MV-4-11 (cell line): Measurements from ENCODE around the gene VPS37C.

ENCODE experiments used
- DNase-seq: peaks from one replicate; lab custom pipeline; 2025; lab: John Stamatoyannopoulos, UW

Gene VPS37C

DNA sequence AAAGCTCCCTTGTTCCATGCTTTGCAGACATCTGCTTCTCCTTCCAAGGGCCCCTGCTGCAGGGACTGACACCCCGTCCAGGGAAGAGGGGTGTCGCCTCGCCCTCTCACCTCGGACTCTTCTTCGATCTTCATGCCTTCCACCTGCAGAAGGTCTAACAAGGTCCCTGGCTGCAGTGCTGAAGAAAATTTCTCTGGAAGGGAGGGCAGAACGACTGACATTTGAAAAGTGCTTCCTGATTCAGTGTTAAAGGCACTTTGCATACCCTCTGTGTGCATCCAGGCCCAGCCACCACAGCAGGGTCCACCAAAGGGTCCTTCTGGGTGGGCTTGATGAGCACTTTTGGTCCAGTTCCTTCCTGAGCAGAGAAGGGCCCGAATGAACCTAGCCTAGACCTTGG is 28.1 kb downstream of the VPS37C start:
- DNase-seq = no peak

DNA sequence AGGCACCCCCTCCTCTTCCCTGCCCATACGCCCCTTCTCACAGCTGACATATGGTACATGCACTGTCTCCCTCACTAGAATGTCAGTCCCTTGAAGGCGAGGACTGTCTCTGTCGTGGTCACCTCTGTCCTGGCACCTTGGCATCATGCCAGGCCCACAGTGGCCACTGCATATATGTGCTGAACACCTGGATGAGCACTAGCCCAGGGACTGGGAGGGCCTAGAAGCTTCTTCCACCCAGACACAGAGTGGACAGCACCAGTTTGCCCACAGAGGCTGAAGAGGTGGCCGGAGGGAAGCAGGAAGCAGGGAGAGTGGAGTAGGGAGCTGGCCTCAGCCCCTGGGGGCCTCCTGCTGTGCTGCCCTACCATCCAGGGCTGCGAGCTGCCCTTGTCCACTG is 28.6 kb downstream of the VPS37C start:
- no peak for DNase-seq

DNA sequence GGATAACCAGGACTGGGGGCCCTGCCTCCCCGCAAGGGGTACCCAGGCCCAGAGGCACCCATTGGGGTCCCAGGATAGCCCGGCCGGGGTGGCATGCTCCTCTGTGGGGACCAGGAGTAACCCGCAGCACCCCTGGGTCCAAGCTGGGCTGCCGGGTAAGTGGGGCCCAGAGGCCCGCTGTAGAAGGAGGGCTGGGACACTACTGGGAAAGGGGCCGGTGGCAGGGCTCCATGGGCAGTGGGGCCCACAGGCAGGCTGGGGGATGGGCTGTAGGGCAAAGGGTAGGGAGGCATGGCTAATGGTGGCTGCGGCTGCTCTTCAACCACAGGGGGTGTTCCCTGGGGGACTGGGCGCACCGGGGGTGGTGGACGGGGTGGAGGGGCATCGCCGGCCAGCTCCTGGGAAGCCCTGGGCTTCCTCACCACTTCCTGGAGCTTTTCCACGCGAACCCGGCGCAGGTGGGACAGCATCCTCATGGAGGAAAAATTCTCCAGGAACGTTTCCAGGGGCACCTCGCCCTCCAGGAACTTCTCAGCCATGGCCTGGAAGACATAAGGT is 29.1 kb downstream of the VPS37C start:
- no peak for DNase-seq

- no peak for DNase-seq
These were observed 29.6 kb downstream of the VPS37C start for GRCh38 chr11:61131586-61131985.

DNA sequence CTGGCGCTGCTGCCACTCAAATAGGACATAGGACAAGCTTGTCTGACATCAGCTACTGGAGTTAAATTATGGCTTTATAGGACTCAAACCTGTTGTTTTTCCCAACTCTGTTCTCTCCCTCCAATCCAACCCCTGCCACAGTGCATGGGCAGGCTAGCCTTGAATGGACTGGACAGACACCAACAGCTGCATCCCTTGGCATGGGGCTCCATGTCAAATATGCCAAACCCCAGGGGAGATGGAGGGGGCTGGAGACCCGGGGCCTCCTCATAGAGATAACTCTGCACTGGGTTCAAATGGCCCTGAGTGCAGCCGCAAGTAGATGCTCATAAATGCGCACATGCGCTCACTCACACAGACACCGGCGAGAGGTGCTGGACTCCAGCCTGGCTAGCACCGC is 30.0 kb downstream of the VPS37C start:
- DNase-seq = no peak

GRCh38 chr11:61129639-61130523 is 31.3 kb downstream of the VPS37C start:
- DNase-seq = no peak

GRCh38 chr11:61128947-61129638 is 32.1 kb downstream of the VPS37C start:
- no peak for DNase-seq

- no peak for DNase-seq
These were observed 33.2 kb downstream of the VPS37C start for GRCh38 chr11:61127991-61128390.

GRCh38 chr11:61126256-61126655 is 35.0 kb downstream of the VPS37C start:
- no peak for DNase-seq

DNA sequence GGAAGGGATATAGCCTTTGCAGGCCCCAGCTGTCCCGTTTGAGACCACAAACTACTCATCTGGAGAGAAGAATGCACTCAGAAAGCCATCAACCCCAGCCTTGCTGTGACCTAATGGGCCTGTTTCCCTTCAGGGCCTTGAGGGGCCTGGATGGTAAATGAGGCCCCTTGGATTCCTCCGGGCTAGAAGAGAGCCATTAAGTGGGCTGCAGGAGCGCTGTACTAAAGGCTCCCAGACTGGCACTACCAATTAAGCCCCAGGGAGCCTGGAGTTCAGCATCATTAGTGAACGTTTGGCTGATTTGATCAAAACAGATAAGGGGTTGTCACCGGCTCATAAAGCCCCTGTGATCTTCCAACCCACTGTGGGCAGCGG is 35.9 kb downstream of the VPS37C start:
- DNase-seq = no peak

GRCh38 chr11:61124574-61125309 is 36.5 kb downstream of the VPS37C start:
- DNase-seq = no peak

GRCh38 chr11:61123775-61124571 is 37.3 kb downstream of the VPS37C start:
- no peak for DNase-seq

- DNase-seq = no peak
These were observed 38.5 kb downstream of the VPS37C start for GRCh38 chr11:61122761-61123160.

DNA sequence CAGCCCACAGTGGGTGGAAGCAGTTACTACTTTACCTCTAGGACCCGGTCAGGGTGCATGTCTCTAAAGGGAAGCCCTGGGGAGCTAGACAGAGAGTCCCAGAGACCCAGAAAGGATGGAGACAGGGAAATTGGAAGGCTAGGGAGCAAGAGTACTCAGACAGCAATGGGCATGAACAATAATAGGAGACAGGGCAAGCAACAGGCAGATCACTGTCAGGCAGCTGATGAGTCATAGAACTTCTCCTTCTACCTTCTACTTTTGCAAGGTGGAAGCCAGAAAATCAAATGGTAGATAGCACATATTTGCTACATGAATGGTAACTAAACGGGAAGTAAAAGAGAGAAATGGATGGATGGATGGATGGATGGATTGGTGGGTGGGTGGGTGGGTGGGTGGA is 39.3 kb downstream of the VPS37C start:
- DNase-seq = no peak

DNA sequence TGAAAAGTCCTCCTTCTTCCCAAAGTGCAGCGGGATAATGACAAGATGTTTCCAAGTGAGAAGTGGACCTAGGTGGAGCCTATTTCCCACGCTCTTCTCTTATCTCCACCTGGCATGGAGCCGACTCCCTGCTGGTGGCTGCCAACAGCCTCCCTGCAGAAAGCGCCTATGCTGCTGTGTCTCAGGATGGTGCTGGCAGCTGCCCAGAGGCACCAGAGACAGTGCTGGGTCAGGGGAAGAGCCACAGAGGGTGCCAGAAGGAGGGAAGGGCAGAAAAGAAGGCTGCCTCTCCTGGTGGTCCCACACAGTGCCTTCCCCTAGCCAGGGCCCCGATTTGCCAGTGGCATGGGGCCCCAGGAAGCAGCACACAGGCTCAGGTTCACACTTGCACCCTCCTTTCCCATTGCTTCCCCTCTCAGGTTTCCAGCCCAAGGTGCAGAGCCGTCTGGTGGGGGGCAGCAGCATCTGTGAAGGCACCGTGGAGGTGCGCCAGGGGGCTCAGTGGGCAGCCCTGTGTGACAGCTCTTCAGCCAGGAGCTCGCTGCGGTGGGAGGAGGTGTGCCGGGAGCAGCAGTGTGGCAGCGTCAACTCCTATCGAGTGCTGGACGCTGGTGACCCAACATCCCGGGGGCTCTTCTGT is 39.9 kb downstream of the VPS37C start:
- no peak for DNase-seq

DNA sequence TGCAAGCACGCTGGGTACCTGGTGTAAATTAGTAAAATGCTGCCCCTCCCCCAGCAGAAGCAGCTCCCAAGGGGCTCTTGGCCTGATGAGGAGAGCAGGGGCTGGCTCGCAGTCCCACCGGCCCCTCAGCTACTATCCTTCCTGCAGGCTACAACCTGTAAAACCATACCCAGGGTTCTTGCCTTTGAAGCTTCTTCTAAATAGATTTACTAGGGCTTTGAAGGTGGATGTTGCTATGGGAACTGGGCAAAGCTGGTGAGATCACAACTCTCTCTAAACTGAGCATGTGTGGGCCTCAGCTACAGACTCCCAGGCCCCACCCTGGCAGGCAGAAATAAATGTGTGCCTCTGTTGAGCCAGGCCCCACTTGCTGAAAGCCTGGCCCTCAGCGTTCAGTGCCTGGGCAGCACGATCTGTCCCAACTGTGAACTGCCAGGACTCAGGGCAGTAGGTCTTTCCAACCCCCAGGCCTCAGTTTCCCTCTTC is 40.5 kb downstream of the VPS37C start:
- DNase-seq = no peak

- no peak for DNase-seq
These were observed 41.0 kb downstream of the VPS37C start for GRCh38 chr11:61120099-61120705.

- DNase-seq = no peak
These were observed 41.7 kb downstream of the VPS37C start for GRCh38 chr11:61119571-61119970.

DNA sequence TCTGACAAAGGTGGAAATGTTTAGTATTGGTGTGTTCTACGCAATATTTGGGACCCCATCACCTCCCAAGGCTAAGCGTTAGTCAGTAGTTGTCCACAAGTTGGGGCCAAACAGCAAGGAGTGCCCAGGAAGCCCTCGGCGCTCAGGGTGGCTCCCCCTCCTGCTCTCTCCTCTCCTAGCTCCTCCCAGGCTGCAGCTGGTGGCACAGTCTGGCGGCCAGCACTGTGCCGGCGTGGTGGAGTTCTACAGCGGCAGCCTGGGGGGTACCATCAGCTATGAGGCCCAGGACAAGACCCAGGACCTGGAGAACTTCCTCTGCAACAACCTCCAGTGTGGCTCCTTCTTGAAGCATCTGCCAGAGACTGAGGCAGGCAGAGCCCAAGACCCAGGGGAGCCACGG is 42.2 kb downstream of the VPS37C start:
- no peak for DNase-seq

DNA sequence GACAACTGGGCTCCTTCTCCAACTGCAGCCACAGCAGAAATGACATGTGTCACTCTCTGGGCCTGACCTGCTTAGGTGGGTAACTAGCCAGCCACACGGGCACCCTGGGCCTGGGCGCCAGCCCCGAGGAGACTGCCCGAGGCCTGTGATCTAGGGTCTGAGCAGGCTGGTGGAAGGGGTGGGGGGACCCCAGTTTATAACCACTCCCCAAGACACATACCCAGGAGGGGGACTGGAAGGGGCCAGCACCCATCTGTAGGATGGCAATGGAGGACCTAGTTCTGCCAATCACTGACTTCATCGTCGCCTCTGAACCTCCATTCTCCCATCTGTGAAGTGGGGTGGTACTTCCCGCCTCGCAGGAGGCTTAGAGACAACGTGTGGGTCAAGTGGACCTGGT is 42.8 kb downstream of the VPS37C start:
- no peak for DNase-seq

GRCh38 chr11:61118004-61118403 is 43.2 kb downstream of the VPS37C start:
- no peak for DNase-seq
